Choroid plexus epithelial cell (primary cell): ENCODE data around the gene USP15.
"Not testable (repeated sequence)": the region's sequence is repeated elsewhere in the genome, so short reads cannot be mapped to it uniquely, and the experiment has no call there.

Experiments
- DNase-seq: peaks from one replicate; pipeline ENCODE4 v3.0.0-alpha.2; 2010; ENCODE audit warnings: low read depth
- H3K4me3 ChIP-seq: 2 replicates; pipeline ENCODE4 v1.5.1; 2011; ENCODE audit warnings: low read depth, mild to moderate bottlenecking, control low read depth, low read length, moderate library complexity
- TF ChIP-seq, protein P1 (sequence below): conservative IDR thresholded peaks from 2 replicates; pipeline ENCODE4 v1.5.1; 2011; ENCODE audit warnings: low read depth, mild to moderate bottlenecking, control low read depth, inconsistent platforms, low read length, moderate library complexity

The USP15 gene

DNA sequence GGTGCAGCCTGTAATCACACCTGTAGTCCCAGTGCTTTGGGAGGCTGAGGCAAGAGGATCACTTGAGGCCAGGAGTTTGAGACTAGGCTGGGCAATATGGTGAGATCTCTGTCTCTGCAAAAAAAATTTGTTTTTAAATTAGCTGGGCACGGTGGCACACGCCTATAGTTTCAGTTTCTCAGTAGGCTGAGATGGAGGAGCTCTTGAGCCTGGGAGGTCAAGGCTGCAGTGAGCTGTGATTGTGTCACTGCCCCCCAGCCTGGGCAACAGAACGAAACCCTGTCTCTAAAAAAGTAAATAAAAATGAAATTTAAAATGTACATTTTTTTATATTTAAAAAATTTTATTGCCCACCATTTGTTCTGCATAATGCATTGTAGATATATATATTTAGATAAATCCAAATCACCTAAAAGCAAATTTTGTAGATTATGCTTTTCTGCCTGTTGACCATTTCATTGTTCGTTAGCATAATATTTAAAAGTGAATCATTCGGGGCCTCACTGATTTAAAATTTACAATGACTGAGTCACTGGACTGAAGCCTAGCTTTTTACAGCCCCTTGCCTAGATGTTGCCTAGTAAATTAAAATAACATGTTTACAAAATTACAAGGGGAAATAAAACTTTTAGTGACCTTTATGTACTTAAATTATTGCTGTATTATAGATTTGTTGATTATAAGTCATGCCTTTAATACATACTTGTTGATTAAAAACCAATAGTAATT, 87.9 kb downstream of the USP15 start:
- no peak overlapping the region for H3K4me3 ChIP-seq
- TF ChIP-seq, protein P1, sequence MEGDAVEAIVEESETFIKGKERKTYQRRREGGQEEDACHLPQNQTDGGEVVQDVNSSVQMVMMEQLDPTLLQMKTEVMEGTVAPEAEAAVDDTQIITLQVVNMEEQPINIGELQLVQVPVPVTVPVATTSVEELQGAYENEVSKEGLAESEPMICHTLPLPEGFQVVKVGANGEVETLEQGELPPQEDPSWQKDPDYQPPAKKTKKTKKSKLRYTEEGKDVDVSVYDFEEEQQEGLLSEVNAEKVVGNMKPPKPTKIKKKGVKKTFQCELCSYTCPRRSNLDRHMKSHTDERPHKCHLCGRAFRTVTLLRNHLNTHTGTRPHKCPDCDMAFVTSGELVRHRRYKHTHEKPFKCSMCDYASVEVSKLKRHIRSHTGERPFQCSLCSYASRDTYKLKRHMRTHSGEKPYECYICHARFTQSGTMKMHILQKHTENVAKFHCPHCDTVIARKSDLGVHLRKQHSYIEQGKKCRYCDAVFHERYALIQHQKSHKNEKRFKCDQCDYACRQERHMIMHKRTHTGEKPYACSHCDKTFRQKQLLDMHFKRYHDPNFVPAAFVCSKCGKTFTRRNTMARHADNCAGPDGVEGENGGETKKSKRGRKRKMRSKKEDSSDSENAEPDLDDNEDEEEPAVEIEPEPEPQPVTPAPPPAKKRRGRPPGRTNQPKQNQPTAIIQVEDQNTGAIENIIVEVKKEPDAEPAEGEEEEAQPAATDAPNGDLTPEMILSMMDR, result no peak
- DNase-seq, result peak; percentile 6

DNA sequence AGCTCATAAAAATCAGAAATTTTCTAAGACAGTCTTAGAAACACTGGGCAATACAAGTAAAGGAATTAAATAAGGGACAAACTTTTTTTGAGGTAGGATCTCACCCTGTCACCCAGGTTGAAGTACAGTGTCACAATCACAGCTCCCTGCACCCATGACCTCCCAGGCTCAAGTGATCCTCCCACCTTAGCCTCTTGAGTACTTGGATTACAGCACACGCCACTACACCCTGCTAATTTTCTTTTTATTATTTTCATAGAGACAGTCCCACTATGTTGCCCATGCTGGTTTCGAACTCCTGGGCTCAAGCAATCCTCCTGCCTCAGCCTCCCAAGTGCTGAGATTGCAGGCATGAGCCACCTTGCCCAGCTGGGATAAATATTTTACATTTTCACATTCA, 90.3 kb downstream of the USP15 start:
- H3K4me3 ChIP-seq, result no peak overlapping the region
- TF ChIP-seq, protein P1, result no peak
- DNase-seq, result no peak

DNA sequence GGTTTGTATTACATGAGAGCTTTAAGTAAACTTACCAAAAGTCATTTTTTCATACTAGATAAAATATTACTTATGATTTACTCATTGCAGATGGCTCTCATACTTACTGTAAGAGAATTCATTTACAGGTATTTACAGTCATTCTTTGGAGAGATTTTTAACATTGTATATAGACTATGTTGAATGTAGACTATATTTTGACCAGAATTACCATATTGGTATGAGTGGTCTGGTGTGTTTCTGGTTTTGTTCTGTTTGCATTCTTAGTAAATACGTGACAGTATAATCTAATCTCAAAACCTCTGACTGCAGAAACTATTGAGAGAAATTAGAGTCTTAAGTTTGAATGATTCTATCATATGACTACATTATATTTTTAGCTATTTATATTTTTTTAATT, 91.1 kb downstream of the USP15 start:
- TF ChIP-seq, protein P1, result no peak
- H3K4me3 ChIP-seq, result no peak overlapping the region
- no peak for DNase-seq

DNA sequence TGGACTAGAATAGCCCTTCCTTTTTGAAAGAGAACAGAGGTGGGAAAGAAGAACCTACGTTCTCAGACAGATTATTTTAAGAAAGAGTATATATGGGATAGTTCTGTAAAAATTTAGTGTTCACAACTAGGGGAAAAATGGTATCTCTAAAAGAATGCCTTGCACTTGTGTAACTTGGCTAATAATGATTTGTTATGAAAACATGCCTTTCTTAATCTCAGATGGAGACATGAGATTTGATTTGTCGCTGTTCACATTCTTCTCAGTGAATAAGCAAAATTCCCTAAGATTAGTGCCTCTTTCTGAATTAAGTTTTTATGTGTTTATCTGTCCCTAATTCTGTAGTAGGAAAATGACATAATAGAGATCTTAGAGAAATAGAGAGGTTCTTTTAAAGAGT, 100.8 kb downstream of the USP15 start:
- H3K4me3 ChIP-seq, result no peak overlapping the region
- TF ChIP-seq, protein P1, result no peak
- peak; percentile 12 for DNase-seq

DNA sequence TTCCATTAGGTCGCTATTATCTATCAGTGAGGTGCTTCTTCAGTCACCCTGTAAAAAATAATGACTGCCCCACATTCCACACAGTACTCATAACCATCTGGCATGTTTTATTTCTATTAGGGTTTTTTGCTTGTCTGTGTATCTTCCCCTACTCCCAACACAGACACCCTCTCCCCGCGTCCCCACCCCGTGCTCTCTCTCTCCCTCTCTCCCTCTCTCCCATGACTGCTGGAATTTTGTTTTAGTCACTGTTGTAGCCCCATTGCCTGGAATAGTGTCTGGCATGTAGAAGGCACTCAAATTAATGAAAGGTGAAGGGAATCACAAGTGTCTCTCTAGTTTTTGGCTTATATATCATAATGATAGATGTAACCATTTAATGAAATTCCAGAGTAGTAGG, 103.3 kb downstream of the USP15 start:
- no peak for DNase-seq
- TF ChIP-seq, protein P1, result no peak
- H3K4me3 ChIP-seq, result no peak overlapping the region

DNA sequence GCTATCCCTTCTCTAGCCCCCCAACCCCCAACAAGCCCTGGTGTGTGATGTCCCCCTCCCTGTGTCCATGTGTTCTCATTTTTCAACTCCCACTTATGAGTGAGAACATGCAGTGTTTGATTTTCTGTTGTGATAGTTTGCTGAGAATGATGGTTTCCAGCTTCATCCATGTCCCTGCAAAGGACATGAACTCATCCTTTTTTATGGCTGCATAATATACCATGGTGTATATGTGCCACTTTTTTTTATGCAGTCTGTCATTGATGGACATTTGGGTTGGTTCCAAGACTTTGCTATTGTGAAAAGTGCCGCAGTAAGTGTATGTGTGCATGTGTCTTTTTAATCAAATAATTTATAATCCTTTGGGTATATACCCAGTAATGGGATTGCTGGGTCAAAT, 104.5 kb downstream of the USP15 start:
- DNase-seq, H3K4me3 ChIP-seq: not testable (repeated sequence)

DNA sequence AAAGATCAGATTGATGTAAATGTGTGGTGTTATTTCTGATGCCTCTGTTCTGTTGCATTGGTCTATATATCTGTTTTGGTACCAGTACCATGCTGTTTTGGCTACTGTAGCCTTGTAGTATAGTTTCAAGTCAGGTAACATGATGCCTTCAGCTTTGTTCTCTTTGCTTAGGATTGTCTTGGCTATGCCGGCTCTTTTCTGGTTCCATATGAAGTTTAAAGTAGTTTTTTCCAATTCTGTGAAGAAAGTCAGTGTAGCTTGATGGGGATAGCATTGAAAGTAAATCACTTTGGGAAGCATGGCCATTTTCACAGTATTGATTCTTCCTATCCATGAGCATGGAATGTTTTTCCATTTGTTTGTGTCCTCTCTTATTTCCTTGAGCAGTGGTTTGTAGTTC, 105.6 kb downstream of the USP15 start:
- DNase-seq, H3K4me3 ChIP-seq: not testable (repeated sequence)

DNA sequence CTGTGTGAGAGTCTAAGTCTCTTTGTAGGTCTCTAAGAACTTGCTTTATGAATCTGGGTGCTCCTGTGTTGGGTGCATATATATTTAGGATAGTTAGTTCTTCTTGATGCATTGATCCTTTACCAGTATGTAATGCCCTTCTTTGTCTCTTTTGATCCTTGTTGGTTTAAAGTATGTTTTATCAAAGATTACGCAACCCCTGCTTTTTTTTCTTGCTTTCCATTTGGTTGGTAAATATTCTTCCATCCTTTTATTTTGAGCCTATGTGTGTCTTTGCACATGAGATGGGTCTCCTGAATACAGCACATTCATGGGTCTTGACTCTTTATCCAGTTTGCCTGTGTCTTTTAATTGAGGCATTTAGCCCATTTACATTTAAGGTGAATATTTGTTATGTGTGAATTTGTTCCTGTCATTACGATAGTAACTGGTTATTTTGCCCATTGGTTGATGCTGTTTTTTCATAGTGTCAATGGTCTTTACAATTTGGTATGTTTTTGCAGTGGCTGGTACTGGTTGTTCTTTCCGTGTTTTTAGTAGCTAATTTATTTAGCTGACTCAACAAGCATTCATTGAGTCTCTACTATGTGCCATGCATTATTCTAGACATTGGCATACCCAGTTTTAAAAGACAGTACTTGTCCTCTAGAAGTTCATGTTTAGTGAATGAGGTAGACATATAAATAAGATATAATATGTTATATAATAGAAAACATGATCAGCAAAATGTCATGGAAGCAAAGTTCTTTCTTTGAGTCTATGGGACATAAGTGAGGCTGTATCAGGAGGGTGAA, 108.4 kb downstream of the USP15 start:
- not testable (repeated sequence) for H3K4me3 ChIP-seq, DNase-seq
